Panc1 (cell line): ENCODE data around the gene OSBPL8. TPM values are rescaled to one million over a fixed set of nuclear protein-coding genes. Genes with fewer than 3 reads are reported as not detected.

Experiments
- ATAC-seq: fragments of 200-7000 bp; cut with Tn5 transposase; 2 replicates; pipeline ENCODE4 v1.9.1; 2020; ENCODE audit warnings: mild to moderate bottlenecking, moderate library complexity
- BruUV-seq: library from RNA; stranded (reverse); fragments of 400-500 nt; replicated peaks from 2 replicates; lab custom pipeline; 2021; lab: Mats Ljungman, UMichigan
- CTCF ChIA-PET: fragments of 300-600 bp; sonication (Branson Sonifier 250); formaldehyde crosslinking; loops from one replicate; lab custom pipeline; 2022; ENCODE audit warnings: antibody characterized with exemption; lab: Charles Lee
- POLR2A ChIA-PET: fragments of 300-600 bp; sonication (Branson Sonifier 250); formaldehyde crosslinking; loops from one replicate; lab custom pipeline; 2022; ENCODE audit warnings: antibody characterized with exemption; lab: Charles Lee
- DNase-seq: peaks from one replicate; pipeline ENCODE4 v3.0.0-alpha.2; 2010; ENCODE audit warnings: low read depth, low spot score
- H3K27ac ChIP-seq: 2 replicates; pipeline ENCODE4 v1.5.1; 2011; ENCODE audit warnings: mild to moderate bottlenecking, low read length, inconsistent platforms
- H3K27me3 ChIP-seq: fragments of 200-500 bp; sonication (Bioruptor generic); 2 replicates; pipeline ENCODE4 v1.6.0; 2014; ENCODE audit warnings: low read length, inconsistent platforms; ENCODE audit not compliant: control insufficient read depth, insufficient read depth
- H3K36me3 ChIP-seq: fragments of 200-500 bp; sonication (Bioruptor generic); 2 replicates; pipeline ENCODE4 v1.5.1; 2014; ENCODE audit warnings: inconsistent platforms, mild to moderate bottlenecking, low read length, moderate library complexity; ENCODE audit not compliant: control insufficient read depth, insufficient read depth
- H3K4me1 ChIP-seq: 2 replicates; pipeline ENCODE4 v1.5.1; 2011; ENCODE audit warnings: inconsistent platforms, mild to moderate bottlenecking, low read length, moderate library complexity; ENCODE audit not compliant: control insufficient read depth, insufficient read depth
- H3K4me3 ChIP-seq, 2 experiments: 2 replicates each; pipeline ENCODE4 v1.5.1; 2011 to 2012; ENCODE audit warnings: low read depth in 2 of 2, low read length in 2 of 2, mild to moderate bottlenecking in 2 of 2, inconsistent platforms in 1 of 2, moderate library complexity in 1 of 2
- H3K9me3 ChIP-seq: fragments of 200-500 bp; sonication (Bioruptor generic); 2 replicates; pipeline ENCODE4 v1.5.1; 2014; ENCODE audit warnings: low read depth, mild to moderate bottlenecking, inconsistent platforms, low read length, moderate library complexity; ENCODE audit not compliant: control insufficient read depth, insufficient read depth
- POLR2AphosphoS5 ChIP-seq: IDR thresholded peaks from 2 replicates; pipeline ENCODE4 v1.6.1; 2012; ENCODE audit warnings: mild to moderate bottlenecking, low read depth, low read length, moderate library complexity
- SIN3A ChIP-seq: IDR thresholded peaks from 2 replicates; pipeline ENCODE4 v1.6.1; 2012; ENCODE audit warnings: low read depth, mild to moderate bottlenecking, low read length, moderate library complexity, borderline replicate concordance; ENCODE audit not compliant: insufficient read depth
- TCF7L2 ChIP-seq: IDR thresholded peaks from 2 replicates; pipeline ENCODE4 v1.6.1; 2011; ENCODE audit warnings: mild to moderate bottlenecking, low read depth, low read length, inconsistent platforms
- in situ Hi-C: cut with HindIII; loops from 2 replicates; pipeline ENCODE4 v1.10.0; 2016; ENCODE audit warnings: low sequenced_read_pairs, low pct_unique_long_range_greater_than_20kb
- intact Hi-C: fragments of 100-400 bp; cut with micrococcal nuclease; formaldehyde crosslinking; loops from one replicate; pipeline ENCODE4 v1.10.0; 2022; ENCODE audit not compliant: unreplicated experiment
- total RNA-seq: library from RNA; stranded (reverse); gene quantifications from one replicate; pipeline ENCODE4 v1.2.1, GENCODE V29; 2021; ENCODE audit not compliant: unreplicated experiment
- TF ChIP-seq, protein P1 (sequence below), 2 experiments: IDR thresholded peaks; 2 replicates each; pipeline ENCODE4 v1.6.1; 2011 to 2012; ENCODE audit warnings: low read depth in 2 of 2, control low read depth in 1 of 2, low read length in 1 of 2, mild to moderate bottlenecking in 1 of 2, moderate library complexity in 1 of 2; ENCODE audit not compliant: insufficient read depth in 1 of 2
- TF ChIP-seq, protein P2 (sequence below): fragments of 450-650 bp; IDR thresholded peaks from 2 replicates; pipeline ENCODE4 v1.5.1; 2017; ENCODE audit warnings: mild to moderate bottlenecking

Gene OSBPL8
- total RNA-seq, 1 experiment from 2014 or later, result 76.9 TPM

DNA sequence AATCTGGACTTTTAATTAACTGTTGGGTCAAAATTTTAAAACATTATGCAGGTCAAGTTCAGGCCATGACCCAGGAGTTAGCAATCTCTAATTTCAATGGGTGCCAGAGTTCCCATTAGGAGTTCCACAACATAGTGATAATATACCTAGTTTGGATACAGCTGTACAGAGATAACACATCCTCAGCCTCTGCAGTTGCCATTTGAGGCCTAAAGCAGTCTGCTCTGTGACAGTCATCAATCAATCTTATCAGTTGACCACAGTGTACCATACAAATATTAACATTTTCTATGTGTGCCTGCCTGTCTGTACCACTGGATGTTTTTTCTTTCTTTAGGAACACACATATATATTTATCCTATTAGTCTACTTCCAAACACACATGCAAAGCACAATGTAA is 157.3 kb downstream of the OSBPL8 start:
- POLR2A ChIA-PET, result no interaction called here
- DNase-seq (no peak), ATAC-seq (no peak)
- Histone ChIP-seq H3K4me1 (no peaks in the 10 kb centered on the region), H3K27me3 (no peaks in the 10 kb centered on the region), H3K27ac (no peak overlapping the region), H3K9me3 (no peaks in the 10 kb centered on the region), H3K36me3 (0 out of 2 replicates have a peak, but pooled peaks cover 2% of the 10 kb centered on the region), H3K4me3 (no peak overlapping the region)
- BruUV-seq, result no TSS peak
- in situ Hi-C loops, result no loop called here
- TF ChIP-seq, protein P1, sequence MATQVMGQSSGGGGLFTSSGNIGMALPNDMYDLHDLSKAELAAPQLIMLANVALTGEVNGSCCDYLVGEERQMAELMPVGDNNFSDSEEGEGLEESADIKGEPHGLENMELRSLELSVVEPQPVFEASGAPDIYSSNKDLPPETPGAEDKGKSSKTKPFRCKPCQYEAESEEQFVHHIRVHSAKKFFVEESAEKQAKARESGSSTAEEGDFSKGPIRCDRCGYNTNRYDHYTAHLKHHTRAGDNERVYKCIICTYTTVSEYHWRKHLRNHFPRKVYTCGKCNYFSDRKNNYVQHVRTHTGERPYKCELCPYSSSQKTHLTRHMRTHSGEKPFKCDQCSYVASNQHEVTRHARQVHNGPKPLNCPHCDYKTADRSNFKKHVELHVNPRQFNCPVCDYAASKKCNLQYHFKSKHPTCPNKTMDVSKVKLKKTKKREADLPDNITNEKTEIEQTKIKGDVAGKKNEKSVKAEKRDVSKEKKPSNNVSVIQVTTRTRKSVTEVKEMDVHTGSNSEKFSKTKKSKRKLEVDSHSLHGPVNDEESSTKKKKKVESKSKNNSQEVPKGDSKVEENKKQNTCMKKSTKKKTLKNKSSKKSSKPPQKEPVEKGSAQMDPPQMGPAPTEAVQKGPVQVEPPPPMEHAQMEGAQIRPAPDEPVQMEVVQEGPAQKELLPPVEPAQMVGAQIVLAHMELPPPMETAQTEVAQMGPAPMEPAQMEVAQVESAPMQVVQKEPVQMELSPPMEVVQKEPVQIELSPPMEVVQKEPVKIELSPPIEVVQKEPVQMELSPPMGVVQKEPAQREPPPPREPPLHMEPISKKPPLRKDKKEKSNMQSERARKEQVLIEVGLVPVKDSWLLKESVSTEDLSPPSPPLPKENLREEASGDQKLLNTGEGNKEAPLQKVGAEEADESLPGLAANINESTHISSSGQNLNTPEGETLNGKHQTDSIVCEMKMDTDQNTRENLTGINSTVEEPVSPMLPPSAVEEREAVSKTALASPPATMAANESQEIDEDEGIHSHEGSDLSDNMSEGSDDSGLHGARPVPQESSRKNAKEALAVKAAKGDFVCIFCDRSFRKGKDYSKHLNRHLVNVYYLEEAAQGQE (IDR thresholded peaks at IDR 0.05; ENCODE audit: insufficient read depth in 1 of 2, low read depth in 2 of 2, low read length in 1 of 2), result no peak
- intact Hi-C loops, result no loop called here
- CTCF ChIA-PET, result no interaction called here

DNA sequence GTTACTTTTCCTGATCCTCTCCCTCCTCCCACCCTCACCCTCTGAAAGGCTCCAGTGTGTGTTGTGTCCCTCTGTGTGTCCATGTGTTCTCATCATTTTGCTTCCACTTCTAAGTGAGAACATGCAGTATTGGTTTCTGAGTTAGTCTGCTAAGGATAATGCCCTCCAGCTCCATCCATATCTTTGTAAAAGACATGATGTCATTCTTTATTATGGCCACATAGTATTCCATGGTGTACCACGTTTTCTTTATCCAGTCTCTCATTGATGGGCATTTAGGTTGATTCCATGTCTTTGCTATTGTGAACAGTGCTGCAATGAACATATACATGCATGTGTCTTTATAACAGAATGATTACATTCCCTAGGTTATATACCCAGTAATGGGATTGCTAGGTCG is 159.4 kb downstream of the OSBPL8 start:
- TF ChIP-seq, protein P1 (IDR thresholded peaks at IDR 0.05; ENCODE audit: insufficient read depth in 1 of 2, low read depth in 2 of 2, low read length in 1 of 2), result no peak
- TF ChIP-seq, protein P2, sequence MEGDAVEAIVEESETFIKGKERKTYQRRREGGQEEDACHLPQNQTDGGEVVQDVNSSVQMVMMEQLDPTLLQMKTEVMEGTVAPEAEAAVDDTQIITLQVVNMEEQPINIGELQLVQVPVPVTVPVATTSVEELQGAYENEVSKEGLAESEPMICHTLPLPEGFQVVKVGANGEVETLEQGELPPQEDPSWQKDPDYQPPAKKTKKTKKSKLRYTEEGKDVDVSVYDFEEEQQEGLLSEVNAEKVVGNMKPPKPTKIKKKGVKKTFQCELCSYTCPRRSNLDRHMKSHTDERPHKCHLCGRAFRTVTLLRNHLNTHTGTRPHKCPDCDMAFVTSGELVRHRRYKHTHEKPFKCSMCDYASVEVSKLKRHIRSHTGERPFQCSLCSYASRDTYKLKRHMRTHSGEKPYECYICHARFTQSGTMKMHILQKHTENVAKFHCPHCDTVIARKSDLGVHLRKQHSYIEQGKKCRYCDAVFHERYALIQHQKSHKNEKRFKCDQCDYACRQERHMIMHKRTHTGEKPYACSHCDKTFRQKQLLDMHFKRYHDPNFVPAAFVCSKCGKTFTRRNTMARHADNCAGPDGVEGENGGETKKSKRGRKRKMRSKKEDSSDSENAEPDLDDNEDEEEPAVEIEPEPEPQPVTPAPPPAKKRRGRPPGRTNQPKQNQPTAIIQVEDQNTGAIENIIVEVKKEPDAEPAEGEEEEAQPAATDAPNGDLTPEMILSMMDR, result no peak
- TF ChIP-seq SIN3A (no peak), TCF7L2 (no peak), POLR2AphosphoS5 (no peak)
- POLR2A ChIA-PET, result no interaction called here
- no peak overlapping the region for H3K4me3 ChIP-seq
- intact Hi-C loops, result no loop called here
- no peaks in the 10 kb centered on the region for H3K9me3 ChIP-seq
- H3K4me1 ChIP-seq, result no peaks in the 10 kb centered on the region
- CTCF ChIA-PET, result interaction anchor here (0.6 kb wide), 1 partner anchor 75 kb away, joined by 3 read pairs; no protein-coding TSS in a partner anchor
- 0 out of 2 replicates have a peak, but pooled peaks cover 2% of the 10 kb centered on the region for H3K36me3 ChIP-seq
- in situ Hi-C loops, result no loop called here
- DNase-seq (no peak), ATAC-seq (no peak)
- no peaks in the 10 kb centered on the region for H3K27me3 ChIP-seq
- no TSS peak for BruUV-seq
- no peak overlapping the region for H3K27ac ChIP-seq
